Adipocyte (in vitro differentiated cells): ENCODE data around the gene BRDT.

ENCODE experiments used
- DNase-seq: peaks from one replicate; pipeline ENCODE4 v3.0.0-alpha.2; 2015; ENCODE audit warnings: low read depth
- H3K27me3 ChIP-seq: replicated peaks from 2 replicates; pipeline ENCODE4 v1.7.0; 2013; ENCODE audit warnings: mild to moderate bottlenecking, low read length, moderate library complexity; ENCODE audit not compliant: control insufficient read depth, insufficient read depth
- H3K36me3 ChIP-seq: 2 replicates; pipeline ENCODE4 v1.7.0; 2013; ENCODE audit warnings: low read length, mild to moderate bottlenecking, moderate library complexity; ENCODE audit not compliant: control insufficient read depth, insufficient read depth, severe bottlenecking
- H3K4me1 ChIP-seq: 2 replicates; pipeline ENCODE4 v1.7.0; 2013; ENCODE audit warnings: mild to moderate bottlenecking, low read length, moderate library complexity; ENCODE audit not compliant: control insufficient read depth, insufficient read depth
- H3K4me3 ChIP-seq: 2 replicates; pipeline ENCODE4 v1.7.0; 2013; ENCODE audit warnings: mild to moderate bottlenecking, low read length, moderate library complexity
- H3K9ac ChIP-seq: 2 replicates; pipeline ENCODE4 v1.7.0; 2013; ENCODE audit warnings: mild to moderate bottlenecking, low read length, moderate library complexity
- H3K9me3 ChIP-seq: 2 replicates; pipeline ENCODE4 v1.7.0; 2013; ENCODE audit warnings: mild to moderate bottlenecking, low read length, moderate library complexity; ENCODE audit not compliant: control insufficient read depth

BRDT gene

DNA sequence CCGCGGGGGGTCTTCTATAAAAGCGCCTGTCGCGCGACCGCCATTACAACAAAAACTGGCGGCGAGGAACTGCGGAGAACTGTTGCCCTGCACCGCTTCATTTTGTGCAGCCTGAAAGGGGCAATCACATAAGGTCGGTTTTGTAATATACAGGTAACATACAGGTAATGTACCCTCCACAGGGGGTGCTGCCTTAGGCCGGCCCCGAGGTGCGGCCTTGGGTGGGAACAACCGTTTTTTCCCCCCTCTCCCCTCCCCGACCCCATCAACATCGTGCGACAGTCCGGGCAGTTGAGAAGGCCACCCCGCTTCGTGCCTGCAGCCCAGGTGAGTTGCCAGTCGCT, at the start of gene BRDT:
TSS of gene BRDT (plus strand) at position 46 of the 344 bp plus-strand sequence. CDS start 13,354 bp downstream, outside the sequence.
- Histone ChIP-seq H3K4me3 (no peak within 1 kb of the TSS), H3K4me1 (no peaks in the 10 kb centered on the region), H3K9ac (no peak within 1 kb of the TSS), H3K27me3 (no peaks in the 10 kb centered on the region), H3K36me3 (no peaks in the 10 kb centered on the region), H3K9me3 (no peaks in the 10 kb centered on the region)
- DNase-seq = no peak

DNA sequence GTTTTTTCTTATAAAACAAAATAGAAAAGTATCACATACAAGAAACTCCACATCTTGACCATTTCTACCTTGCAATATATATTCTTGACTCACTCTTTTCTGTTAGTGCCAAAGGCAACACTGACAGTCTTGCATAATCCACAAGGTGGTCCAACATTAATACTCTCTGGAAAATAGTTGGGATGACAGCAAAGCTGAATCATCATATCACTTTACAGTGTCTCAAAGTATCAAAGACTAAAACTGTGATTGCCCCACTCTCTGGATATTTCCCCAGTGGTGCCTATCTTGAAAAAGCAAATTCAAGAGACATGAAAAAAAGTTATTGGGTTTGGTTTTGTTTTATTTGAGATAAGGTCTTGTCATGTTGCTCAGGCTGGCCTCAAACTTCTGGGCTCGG, 48.6 kb upstream of the BRDT start:
- Histone ChIP-seq H3K4me1 (peaks cover 22% of the 10 kb centered on the region), H3K4me3 (no peak overlapping the region), H3K27me3 (no peaks in the 10 kb centered on the region), H3K9ac (no peak overlapping the region), H3K36me3 (no peaks in the 10 kb centered on the region), H3K9me3 (no peaks in the 10 kb centered on the region)
- peak; percentile 94 for DNase-seq

DNA sequence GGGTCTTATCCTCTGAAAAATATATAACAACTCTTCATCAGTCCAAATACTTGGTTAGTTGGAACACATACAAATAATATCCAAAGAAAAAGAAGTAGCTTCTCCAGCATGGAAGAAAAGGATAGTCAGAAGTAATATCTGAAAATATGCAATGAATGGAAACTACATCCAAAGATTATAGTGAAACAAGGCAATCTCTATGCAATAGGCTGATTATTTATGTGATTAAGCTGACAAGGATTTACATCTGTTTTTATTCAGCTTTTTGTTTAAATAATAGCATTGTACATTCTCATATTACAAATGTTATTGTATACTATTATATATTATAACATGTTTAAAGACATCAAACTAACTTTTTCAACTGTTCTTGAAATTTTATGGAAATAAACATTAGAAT, 48.0 kb upstream of the BRDT start:
- no peaks in the 10 kb centered on the region for H3K36me3 ChIP-seq
- no peaks in the 10 kb centered on the region for H3K9me3 ChIP-seq
- peaks cover 24% of the 10 kb centered on the region for H3K4me1 ChIP-seq
- H3K27me3 ChIP-seq = no peaks in the 10 kb centered on the region
- H3K9ac ChIP-seq = no peak overlapping the region
- peak; percentile 61 for DNase-seq
- no peak overlapping the region for H3K4me3 ChIP-seq

DNA sequence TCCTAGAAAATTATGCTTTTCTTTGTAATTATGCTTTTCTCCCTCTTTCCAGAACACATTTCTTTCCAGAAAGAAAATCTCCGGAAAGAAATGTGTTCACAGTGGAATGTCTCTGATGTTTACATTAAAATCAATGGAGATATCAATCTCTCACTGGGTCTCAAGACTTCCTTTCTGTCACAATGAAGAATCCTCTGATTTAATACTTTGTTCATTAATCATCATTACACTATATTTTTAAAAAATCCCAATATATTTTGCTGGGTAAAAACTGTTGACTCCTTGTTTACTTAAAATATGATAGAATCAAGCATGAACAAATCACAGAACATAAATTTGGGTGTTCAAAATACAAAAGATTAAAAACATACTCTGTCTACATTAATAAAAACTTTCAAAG, 36.9 kb upstream of the BRDT start:
- Histone ChIP-seq H3K9me3 (no peaks in the 10 kb centered on the region), H3K36me3 (no peaks in the 10 kb centered on the region), H3K27me3 (no peaks in the 10 kb centered on the region), H3K4me1 (peaks cover 10% of the 10 kb centered on the region), H3K4me3 (no peak overlapping the region), H3K9ac (no peak overlapping the region)
- no peak for DNase-seq

DNA sequence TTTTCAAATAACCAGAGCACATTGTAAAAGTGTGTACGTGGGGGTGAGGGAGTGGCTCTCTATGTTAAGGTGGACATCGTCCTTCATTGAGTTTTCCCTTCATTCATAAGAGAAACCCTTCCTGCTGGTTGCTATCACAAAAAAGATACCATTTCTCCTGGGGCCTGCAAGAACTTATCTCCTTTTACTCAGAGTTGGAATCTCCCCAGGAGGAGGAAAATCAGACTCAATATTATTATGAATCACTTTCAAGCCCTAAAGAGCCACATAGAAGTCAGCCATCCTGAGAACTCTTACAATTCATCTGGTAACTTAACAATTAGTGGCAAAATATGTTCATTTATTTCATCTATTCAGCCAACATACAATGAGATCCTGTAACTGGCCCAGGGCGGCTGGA, 36.2 kb upstream of the BRDT start:
- Histone ChIP-seq H3K4me1 (peaks cover 10% of the 10 kb centered on the region), H3K4me3 (no peak overlapping the region), H3K36me3 (no peaks in the 10 kb centered on the region), H3K9ac (no peak overlapping the region), H3K27me3 (no peaks in the 10 kb centered on the region), H3K9me3 (no peaks in the 10 kb centered on the region)
- no peak for DNase-seq

DNA sequence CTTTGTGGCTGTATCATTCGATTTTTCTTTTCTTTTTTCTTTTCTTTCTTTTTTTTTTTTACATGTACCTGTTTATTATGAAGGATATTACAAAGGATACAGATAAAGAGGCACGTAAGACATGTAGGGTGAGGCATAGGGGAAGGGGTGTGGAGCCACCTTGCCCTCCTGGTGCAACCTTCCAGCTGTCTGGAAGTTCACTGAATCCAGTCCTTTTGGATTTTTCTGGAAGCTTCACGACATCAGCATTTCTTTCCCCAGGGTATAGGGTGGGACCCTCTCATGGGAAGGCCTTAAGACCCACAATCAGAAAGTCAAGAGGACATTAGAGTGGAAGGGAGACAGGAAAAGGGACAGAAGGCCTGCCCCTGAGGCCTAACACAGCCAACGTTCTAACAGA, 33.2 kb upstream of the BRDT start:
- Histone ChIP-seq H3K36me3 (no peaks in the 10 kb centered on the region), H3K27me3 (no peaks in the 10 kb centered on the region), H3K4me1 (peaks cover 10% of the 10 kb centered on the region), H3K4me3 (no peak overlapping the region), H3K9me3 (no peaks in the 10 kb centered on the region), H3K9ac (no peak overlapping the region)
- DNase-seq = no peak

DNA sequence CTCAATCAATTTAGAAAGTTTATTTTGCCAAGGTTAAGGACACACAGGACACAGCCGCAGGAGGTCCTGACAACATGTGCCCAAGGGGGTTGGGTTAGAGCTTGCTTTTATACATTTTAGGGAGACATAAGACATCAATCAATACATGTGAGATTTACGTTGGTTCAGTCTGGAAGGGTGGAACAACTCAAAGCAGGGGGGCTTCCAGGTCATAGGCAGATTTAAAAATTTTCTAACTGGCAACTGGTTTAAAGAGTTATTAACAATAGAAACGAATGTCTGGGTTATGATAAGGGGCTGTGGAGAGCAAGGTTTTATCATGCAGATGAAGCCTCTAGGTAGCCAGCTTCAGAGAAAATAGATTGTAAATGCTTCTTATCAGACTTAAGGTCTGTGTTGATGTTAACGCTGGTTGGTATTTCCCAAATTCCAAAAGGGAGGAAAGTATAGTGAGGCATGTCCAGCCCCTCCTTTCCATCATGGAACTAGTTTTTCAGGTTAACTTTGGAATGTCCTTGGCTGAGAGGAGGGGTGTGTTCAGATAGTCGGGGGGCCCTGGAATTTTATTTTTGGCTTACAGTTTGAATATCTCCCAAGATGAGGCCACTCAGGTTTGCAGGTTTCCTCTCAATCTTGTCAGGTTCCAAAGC, 32.3 kb upstream of the BRDT start:
- H3K36me3 ChIP-seq = no peaks in the 10 kb centered on the region
- H3K4me1 ChIP-seq = peaks cover 10% of the 10 kb centered on the region
- no peaks in the 10 kb centered on the region for H3K9me3 ChIP-seq
- no peak overlapping the region for H3K9ac ChIP-seq
- no peak overlapping the region for H3K4me3 ChIP-seq
- DNase-seq = no peak
- H3K27me3 ChIP-seq = no peaks in the 10 kb centered on the region

DNA sequence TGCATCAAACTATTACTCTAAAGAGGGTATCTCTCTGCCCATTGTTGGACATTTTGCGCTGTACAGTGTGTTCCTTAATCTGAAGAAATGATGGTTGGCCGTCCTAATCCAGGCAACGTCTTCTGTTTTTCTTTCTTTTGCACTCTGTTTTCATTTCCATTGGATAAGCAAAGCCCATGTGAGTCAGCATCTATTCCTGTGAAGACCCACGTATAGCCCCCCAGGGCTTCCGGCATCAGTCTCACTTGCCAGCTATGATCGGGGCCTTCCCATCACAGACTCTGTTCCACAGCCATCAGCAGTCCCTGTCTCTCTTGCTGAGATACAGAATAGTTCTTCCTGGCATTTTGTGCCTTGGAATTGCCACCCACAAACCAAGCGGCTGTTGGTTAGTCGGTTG, 29.2 kb upstream of the BRDT start:
- H3K27me3 ChIP-seq = no peaks in the 10 kb centered on the region
- no peak overlapping the region for H3K4me3 ChIP-seq
- H3K36me3 ChIP-seq = no peaks in the 10 kb centered on the region
- H3K9ac ChIP-seq = no peak overlapping the region
- peaks cover 8% of the 10 kb centered on the region for H3K4me1 ChIP-seq
- H3K9me3 ChIP-seq = no peaks in the 10 kb centered on the region
- DNase-seq = no peak

DNA sequence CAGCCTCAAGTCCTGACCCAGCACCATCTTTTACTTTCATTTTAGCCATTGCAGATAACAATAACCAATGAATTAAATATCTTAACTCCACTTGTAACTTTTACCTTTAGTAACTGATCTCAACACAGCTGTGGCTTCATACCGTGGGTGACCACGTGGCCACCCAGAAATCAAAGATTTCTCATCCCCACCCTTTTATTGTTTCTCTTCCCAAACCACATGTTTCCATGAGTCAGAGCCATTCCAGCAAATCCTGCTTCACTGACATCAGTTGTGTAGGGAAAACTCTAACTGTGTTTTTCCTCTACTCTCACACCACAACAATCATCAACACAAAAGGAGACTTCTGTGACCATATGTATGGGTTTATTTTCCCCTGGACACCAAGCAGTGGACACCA, 25.1 kb upstream of the BRDT start:
- DNase-seq = peak; percentile 55
- Histone ChIP-seq H3K27me3 (no peaks in the 10 kb centered on the region), H3K9me3 (no peaks in the 10 kb centered on the region), H3K4me1 (peaks cover 28% of the 10 kb centered on the region), H3K36me3 (no peaks in the 10 kb centered on the region), H3K9ac (no peak overlapping the region), H3K4me3 (no peak overlapping the region)

DNA sequence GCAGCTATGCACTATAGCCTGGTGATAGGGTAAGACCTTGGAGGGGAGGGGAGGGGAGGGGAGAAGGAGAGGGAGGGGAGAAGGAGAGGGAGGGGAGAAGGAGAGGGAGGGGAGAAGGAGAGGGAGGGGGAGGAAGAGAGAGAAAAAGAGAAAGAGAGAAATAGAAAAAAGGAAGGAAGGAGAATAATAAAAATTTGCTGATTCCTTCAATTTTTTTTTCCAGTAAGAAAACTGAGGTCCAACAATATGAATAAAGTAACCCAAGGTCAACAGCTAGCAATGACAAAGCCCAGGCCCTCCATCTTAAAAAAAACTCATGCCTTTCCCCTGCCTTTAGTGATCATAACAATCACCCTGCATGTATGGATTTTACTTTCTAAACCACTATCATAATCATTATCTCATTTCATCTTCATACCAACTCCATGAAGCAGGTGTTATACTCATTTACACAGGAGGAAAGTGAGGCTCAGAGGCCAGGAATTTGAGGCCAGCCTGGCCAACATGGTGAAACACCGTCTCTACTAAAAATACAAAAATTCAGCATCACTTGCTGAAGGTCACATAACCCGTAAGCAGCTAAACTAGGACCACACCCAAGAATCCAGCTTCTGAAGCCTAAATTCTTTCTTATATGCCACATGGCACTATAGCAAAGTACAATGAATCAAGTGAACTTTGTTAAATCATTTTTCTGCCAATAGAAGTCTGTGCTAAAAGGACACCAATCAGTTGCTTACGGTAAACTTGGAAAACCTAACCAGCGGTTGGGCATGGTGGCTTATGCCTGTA, 23.4 kb upstream of the BRDT start:
- no peak for DNase-seq
- no peak overlapping the region for H3K4me3 ChIP-seq
- no peak overlapping the region for H3K9ac ChIP-seq
- H3K36me3 ChIP-seq = no peaks in the 10 kb centered on the region
- no peaks in the 10 kb centered on the region for H3K27me3 ChIP-seq
- H3K9me3 ChIP-seq = no peaks in the 10 kb centered on the region
- peaks cover 33% of the 10 kb centered on the region for H3K4me1 ChIP-seq

DNA sequence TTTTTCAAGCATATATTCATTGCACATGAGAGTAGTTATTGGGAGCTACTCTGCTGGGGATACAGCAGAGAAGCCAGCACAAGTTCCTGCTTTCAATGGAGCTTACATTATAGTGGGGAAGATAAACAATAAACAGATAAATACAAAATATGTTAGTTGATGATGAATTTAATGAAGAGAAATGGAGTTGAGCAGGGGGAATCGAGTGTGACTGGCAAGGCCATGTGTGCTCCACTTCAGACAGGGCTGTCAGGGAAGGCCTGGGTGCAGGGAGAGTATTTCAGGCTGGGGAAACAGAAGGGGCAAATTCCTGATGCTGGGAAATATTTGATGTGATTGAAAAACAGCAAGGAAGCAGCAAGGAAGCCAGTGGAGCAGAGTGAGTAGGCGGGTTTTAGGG, 21.2 kb upstream of the BRDT start:
- no peaks in the 10 kb centered on the region for H3K27me3 ChIP-seq
- H3K9ac ChIP-seq = peak overlapping the region; percentile 22
- H3K36me3 ChIP-seq = no peaks in the 10 kb centered on the region
- H3K9me3 ChIP-seq = no peaks in the 10 kb centered on the region
- peaks cover 33% of the 10 kb centered on the region for H3K4me1 ChIP-seq
- H3K4me3 ChIP-seq = no peak overlapping the region
- DNase-seq = no peak
